Endothelial cell (in vitro differentiated cells): ENCODE measurements around the gene PKIB. TPM values are rescaled to one million over a fixed set of nuclear protein-coding genes. Genes with fewer than 3 reads are reported as not detected.
"Not testable (repeated sequence)": the region's sequence is repeated elsewhere in the genome, so short reads cannot be mapped to it uniquely, and the experiment has no call there.

Experiments used
- DNase-seq: peaks from one replicate; pipeline ENCODE4 v3.0.0; 2021; ENCODE audit warnings: low spot score
- H3K27ac Mint-ChIP-seq: one replicate; pipeline ENCODE4 v1.8.0; 2021; ENCODE audit warnings: mixed read lengths, inconsistent platforms; ENCODE audit not compliant: unreplicated experiment
- H3K27me3 Mint-ChIP-seq: one replicate; pipeline ENCODE4 v1.8.0; 2021; ENCODE audit warnings: mild to moderate bottlenecking, moderate library complexity, mixed read lengths, inconsistent platforms; ENCODE audit not compliant: unreplicated experiment
- H3K36me3 Mint-ChIP-seq: one replicate; pipeline ENCODE4 v1.8.0; 2021; ENCODE audit warnings: mild to moderate bottlenecking, low read depth, mixed read lengths, inconsistent platforms; ENCODE audit not compliant: unreplicated experiment
- H3K4me1 Mint-ChIP-seq: one replicate; pipeline ENCODE4 v1.8.0; 2021; ENCODE audit warnings: mild to moderate bottlenecking, mixed read lengths, inconsistent platforms; ENCODE audit not compliant: unreplicated experiment
- H3K4me3 Mint-ChIP-seq: one replicate; pipeline ENCODE4 v1.8.0; 2021; ENCODE audit warnings: mild to moderate bottlenecking, mixed read lengths, inconsistent platforms; ENCODE audit not compliant: unreplicated experiment
- H3K9me3 Mint-ChIP-seq: one replicate; pipeline ENCODE4 v1.8.0; 2021; ENCODE audit warnings: mixed read lengths, inconsistent platforms; ENCODE audit not compliant: unreplicated experiment
- CTCF ChIP-seq: fragments of 200-600 bp; sonication (generic); IDR thresholded peaks from one replicate; pipeline ENCODE4 v1.5.0; 2021; ENCODE audit warnings: antibody characterized with exemption; ENCODE audit not compliant: unreplicated experiment
- total RNA-seq: library from RNA; stranded (reverse); fragmentation: NEBNext Ultra II Directional; extraction: Animal tissue kit (Norgen Biotek cat#: 25700); gene quantifications from one replicate; pipeline ENCODE4 v1.2.1, GENCODE V29; 2021; ENCODE audit not compliant: unreplicated experiment

The PKIB gene
- total RNA-seq, 1 donor from 2014 or later, result 38.5 TPM

- H3K4me1 Mint-ChIP-seq, result no peaks in the 10 kb centered on the region
- H3K4me3 Mint-ChIP-seq, result no peak overlapping the region
- TF ChIP-seq CTCF, result no peak
- H3K9me3 Mint-ChIP-seq, result no peaks in the 10 kb centered on the region
- no peak for DNase-seq
- peaks cover 11% of the 10 kb centered on the region for H3K36me3 Mint-ChIP-seq
- H3K27me3 Mint-ChIP-seq, result no peaks in the 10 kb centered on the region
- H3K27ac Mint-ChIP-seq, result no peak overlapping the region
Observed at GRCh38 chr6:122641819-122642218, 31.6 kb downstream of the PKIB start.

GRCh38 chr6:122642604-122643003, 32.4 kb downstream of the PKIB start:
- H3K9me3 Mint-ChIP-seq, H3K27ac Mint-ChIP-seq, H3K4me3 Mint-ChIP-seq, H3K4me1 Mint-ChIP-seq, DNase-seq, H3K27me3 Mint-ChIP-seq: not testable (repeated sequence)
- peaks cover 11% of the 10 kb centered on the region for H3K36me3 Mint-ChIP-seq

- Mint-ChIP-seq H3K27me3 (no peaks in the 10 kb centered on the region), H3K36me3 (peaks cover 5% of the 10 kb centered on the region), H3K9me3 (no peaks in the 10 kb centered on the region), H3K4me3 (no peak overlapping the region), H3K4me1 (no peaks in the 10 kb centered on the region), H3K27ac (no peak overlapping the region)
- DNase-seq, result no peak
- no peak for TF ChIP-seq CTCF
Observed at GRCh38 chr6:122645256-122645655, 35.1 kb downstream of the PKIB start.

GRCh38 chr6:122647765-122648164, 37.6 kb downstream of the PKIB start:
- Mint-ChIP-seq H3K4me3 (no peak overlapping the region), H3K36me3 (peaks cover 5% of the 10 kb centered on the region), H3K9me3 (no peaks in the 10 kb centered on the region), H3K27ac (no peak overlapping the region), H3K4me1 (peaks cover 6% of the 10 kb centered on the region), H3K27me3 (no peaks in the 10 kb centered on the region)
- no peak for TF ChIP-seq CTCF
- DNase-seq, result no peak

- peaks cover 6% of the 10 kb centered on the region for H3K4me1 Mint-ChIP-seq
- H3K36me3 Mint-ChIP-seq, result peaks cover 5% of the 10 kb centered on the region
- H3K9me3 Mint-ChIP-seq, result no peaks in the 10 kb centered on the region
- DNase-seq, result no peak
- H3K4me3 Mint-ChIP-seq, result no peak overlapping the region
- H3K27ac Mint-ChIP-seq, result no peak overlapping the region
- no peaks in the 10 kb centered on the region for H3K27me3 Mint-ChIP-seq
- no peak for TF ChIP-seq CTCF
Observed at GRCh38 chr6:122648726-122649125, 38.5 kb downstream of the PKIB start.

- H3K27me3 Mint-ChIP-seq, result peaks cover 2% of the 10 kb centered on the region
- no peak overlapping the region for H3K4me3 Mint-ChIP-seq
- no peak overlapping the region for H3K27ac Mint-ChIP-seq
- H3K4me1 Mint-ChIP-seq, result peaks cover 10% of the 10 kb centered on the region
- H3K9me3 Mint-ChIP-seq, result no peaks in the 10 kb centered on the region
- peaks cover 5% of the 10 kb centered on the region for H3K36me3 Mint-ChIP-seq
- DNase-seq, result no peak
- TF ChIP-seq CTCF, result no peak
Observed at GRCh38 chr6:122649701-122650100, 39.5 kb downstream of the PKIB start.
